H1 (cell line): ENCODE measurements around the gene MIEN1.

ENCODE experiments used
- CHD1 ChIP-seq: IDR thresholded peaks from 2 replicates; pipeline ENCODE4 v1.6.1; 2012; ENCODE audit warnings: low read depth, low read length, improper control_type of control experiment
- EGR1 ChIP-seq: IDR thresholded peaks from 2 replicates; pipeline ENCODE4 v1.6.1; 2011; ENCODE audit warnings: low read depth, low read length, borderline replicate concordance
- EP300 ChIP-seq, 2 experiments: IDR thresholded peaks; 1 replicate in 1 of 2; 2 replicates in 1 of 2; pipeline ENCODE4 v1.6.1; 2011 to 2012; ENCODE audit warnings: low read depth in 2 of 2, low read length in 2 of 2, mild to moderate bottlenecking in 2 of 2, borderline replicate concordance in 1 of 2, inconsistent platforms in 1 of 2, moderate library complexity in 1 of 2
- EZH2 ChIP-seq: fragments of 200-600 bp; sonication (generic); IDR thresholded peaks from 2 replicates; pipeline ENCODE4 v1.7.1; 2012; ENCODE audit warnings: low read depth, mild to moderate bottlenecking, moderate library complexity, low read length, inconsistent platforms; ENCODE audit not compliant: severe bottlenecking
- HDAC2 ChIP-seq, 2 experiments: fragments of 300-600 bp in 1 of 2; sonication (generic) in 1 of 2; IDR thresholded peaks; 2 replicates each; pipeline ENCODE4 v1.6.1; 2011 to 2012; ENCODE audit warnings: low read depth in 2 of 2, low read length in 2 of 2, mild to moderate bottlenecking in 2 of 2, moderate library complexity in 2 of 2, borderline replicate concordance in 1 of 2, inconsistent platforms in 1 of 2
- POLR2A ChIP-seq, 2 experiments: IDR thresholded peaks; 1 replicate in 1 of 2; 2 replicates in 1 of 2; pipeline ENCODE4 v1.6.1; 2011; ENCODE audit warnings: low read depth in 2 of 2, low read length in 2 of 2, mild to moderate bottlenecking in 2 of 2; ENCODE audit errors: control extremely low read depth in 1 of 2
- RAD21 ChIP-seq, 2 experiments: IDR thresholded peaks in 1 of 2; conservative IDR thresholded peaks in 1 of 2; 2 replicates each; pipeline ENCODE4 v1.6.1; 2011; ENCODE audit warnings: low read depth in 2 of 2, low read length in 2 of 2, improper control_type of control experiment in 1 of 2, inconsistent platforms in 1 of 2, mild to moderate bottlenecking in 1 of 2, moderate library complexity in 1 of 2
- RXRA ChIP-seq: IDR thresholded peaks from 2 replicates; pipeline ENCODE4 v1.6.1; 2011; ENCODE audit warnings: low read depth, mild to moderate bottlenecking, low read length, moderate library complexity; ENCODE audit not compliant: insufficient read depth
- TAF1 ChIP-seq: IDR thresholded peaks from 2 replicates; pipeline ENCODE4 v1.6.1; 2011; ENCODE audit warnings: mild to moderate bottlenecking, low read depth, low read length
- TF ChIP-seq, protein P1 (sequence below), 3 experiments: IDR thresholded peaks; 1 replicate in 2 of 3; 2 replicates in 1 of 3; pipeline versions ENCODE4 v1.5.1 to v1.6.1; 2011; ENCODE audit warnings: low read length in 3 of 3, mild to moderate bottlenecking in 3 of 3, inconsistent platforms in 2 of 3, low read depth in 1 of 3, moderate library complexity in 1 of 3; ENCODE audit not compliant: insufficient read depth in 1 of 3; ENCODE audit errors: control extremely low read depth in 1 of 3
- TF ChIP-seq, protein P2 (sequence below): IDR thresholded peaks from 2 replicates; pipeline ENCODE4 v1.6.1; 2012; ENCODE audit warnings: inconsistent platforms
- TF ChIP-seq, protein P3 (sequence below): IDR thresholded peaks from 2 replicates; pipeline ENCODE4 v1.6.1; 2012; ENCODE audit warnings: low read length, inconsistent platforms

DNA sequence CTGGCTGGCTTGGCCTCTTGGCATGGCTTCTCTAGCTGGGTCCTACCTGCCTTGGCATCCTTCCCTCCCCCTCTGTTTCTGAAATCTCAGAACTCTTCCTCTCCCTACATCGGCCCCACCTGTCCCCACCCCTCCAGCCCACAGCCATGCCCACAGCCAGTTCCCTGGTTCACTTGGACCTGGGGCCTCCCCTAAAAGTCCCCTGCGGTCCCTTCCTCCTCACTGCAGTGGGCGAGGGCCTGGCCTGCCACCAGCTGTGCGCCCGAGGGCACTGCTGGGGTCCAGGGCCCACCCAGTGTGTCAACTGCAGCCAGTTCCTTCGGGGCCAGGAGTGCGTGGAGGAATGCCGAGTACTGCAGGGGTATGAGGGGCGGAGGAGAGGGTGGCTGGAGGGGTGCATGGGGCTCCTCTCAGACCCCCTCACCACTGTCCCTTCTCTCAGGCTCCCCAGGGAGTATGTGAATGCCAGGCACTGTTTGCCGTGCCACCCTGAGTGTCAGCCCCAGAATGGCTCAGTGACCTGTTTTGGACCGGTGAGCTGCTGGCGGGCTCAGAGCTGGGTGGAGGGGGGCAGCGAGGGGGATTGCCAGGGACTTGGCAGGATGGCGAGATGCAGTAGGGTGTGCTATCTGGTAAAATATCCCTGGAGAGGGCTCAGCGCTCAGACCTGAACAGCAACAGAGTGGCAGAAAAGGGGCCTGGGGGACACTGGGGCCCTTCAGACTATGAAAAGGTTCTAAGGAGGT lies 14.1 kb downstream of the MIEN1 start:
- TF ChIP-seq, protein P1, sequence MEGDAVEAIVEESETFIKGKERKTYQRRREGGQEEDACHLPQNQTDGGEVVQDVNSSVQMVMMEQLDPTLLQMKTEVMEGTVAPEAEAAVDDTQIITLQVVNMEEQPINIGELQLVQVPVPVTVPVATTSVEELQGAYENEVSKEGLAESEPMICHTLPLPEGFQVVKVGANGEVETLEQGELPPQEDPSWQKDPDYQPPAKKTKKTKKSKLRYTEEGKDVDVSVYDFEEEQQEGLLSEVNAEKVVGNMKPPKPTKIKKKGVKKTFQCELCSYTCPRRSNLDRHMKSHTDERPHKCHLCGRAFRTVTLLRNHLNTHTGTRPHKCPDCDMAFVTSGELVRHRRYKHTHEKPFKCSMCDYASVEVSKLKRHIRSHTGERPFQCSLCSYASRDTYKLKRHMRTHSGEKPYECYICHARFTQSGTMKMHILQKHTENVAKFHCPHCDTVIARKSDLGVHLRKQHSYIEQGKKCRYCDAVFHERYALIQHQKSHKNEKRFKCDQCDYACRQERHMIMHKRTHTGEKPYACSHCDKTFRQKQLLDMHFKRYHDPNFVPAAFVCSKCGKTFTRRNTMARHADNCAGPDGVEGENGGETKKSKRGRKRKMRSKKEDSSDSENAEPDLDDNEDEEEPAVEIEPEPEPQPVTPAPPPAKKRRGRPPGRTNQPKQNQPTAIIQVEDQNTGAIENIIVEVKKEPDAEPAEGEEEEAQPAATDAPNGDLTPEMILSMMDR (IDR thresholded peaks at IDR 0.05; ENCODE audit: control extremely low read depth in 1 of 3, insufficient read depth in 1 of 3, low read depth in 1 of 3, low read length in 3 of 3) = no peak
- TF ChIP-seq RAD21 (IDR thresholded peaks at IDR 0.05 in 1 of 2, conservative IDR thresholded peaks at IDR 0.05 in 1 of 2; ENCODE audit: low read depth in 2 of 2, low read length in 2 of 2) (no peak), HDAC2 (IDR thresholded peaks at IDR 0.05; ENCODE audit: borderline replicate concordance in 1 of 2, low read depth in 2 of 2, low read length in 2 of 2) (no peak), EP300 (IDR thresholded peaks at IDR 0.05; ENCODE audit: borderline replicate concordance in 1 of 2, low read depth in 2 of 2, low read length in 2 of 2) (no peak), POLR2A (IDR thresholded peaks at IDR 0.05; ENCODE audit: control extremely low read depth in 1 of 2, low read depth in 2 of 2, low read length in 2 of 2) (no peak), EZH2 (no peak), EGR1 (no peak), CHD1 (no peak), TAF1 (no peak), RXRA (no peak)
- TF ChIP-seq, protein P2, sequence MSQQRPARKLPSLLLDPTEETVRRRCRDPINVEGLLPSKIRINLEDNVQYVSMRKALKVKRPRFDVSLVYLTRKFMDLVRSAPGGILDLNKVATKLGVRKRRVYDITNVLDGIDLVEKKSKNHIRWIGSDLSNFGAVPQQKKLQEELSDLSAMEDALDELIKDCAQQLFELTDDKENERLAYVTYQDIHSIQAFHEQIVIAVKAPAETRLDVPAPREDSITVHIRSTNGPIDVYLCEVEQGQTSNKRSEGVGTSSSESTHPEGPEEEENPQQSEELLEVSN = no peak
- TF ChIP-seq, protein P3, sequence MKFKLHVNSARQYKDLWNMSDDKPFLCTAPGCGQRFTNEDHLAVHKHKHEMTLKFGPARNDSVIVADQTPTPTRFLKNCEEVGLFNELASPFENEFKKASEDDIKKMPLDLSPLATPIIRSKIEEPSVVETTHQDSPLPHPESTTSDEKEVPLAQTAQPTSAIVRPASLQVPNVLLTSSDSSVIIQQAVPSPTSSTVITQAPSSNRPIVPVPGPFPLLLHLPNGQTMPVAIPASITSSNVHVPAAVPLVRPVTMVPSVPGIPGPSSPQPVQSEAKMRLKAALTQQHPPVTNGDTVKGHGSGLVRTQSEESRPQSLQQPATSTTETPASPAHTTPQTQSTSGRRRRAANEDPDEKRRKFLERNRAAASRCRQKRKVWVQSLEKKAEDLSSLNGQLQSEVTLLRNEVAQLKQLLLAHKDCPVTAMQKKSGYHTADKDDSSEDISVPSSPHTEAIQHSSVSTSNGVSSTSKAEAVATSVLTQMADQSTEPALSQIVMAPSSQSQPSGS = no peak
